OCI-LY7 (cell line): Measurements from ENCODE around the gene NAA40.

Experiments used
- EZH2phosphoT487 ChIP-seq: fragments of 200-600 bp; sonication (generic); IDR thresholded peaks from 2 replicates; pipeline ENCODE4 v1.6.1; 2018; ENCODE audit warnings: low read depth, borderline replicate concordance, mild to moderate bottlenecking, mixed run types, antibody characterized with exemption, low read length, moderate library complexity, mixed read lengths
- TF ChIP-seq, protein P1 (sequence below): fragments of 200-600 bp; sonication (generic); conservative IDR thresholded peaks from 2 replicates; pipeline ENCODE4 v1.5.1; 2014; ENCODE audit warnings: mild to moderate bottlenecking, antibody characterized with exemption, low read length, moderate library complexity, mixed read lengths

DNA sequence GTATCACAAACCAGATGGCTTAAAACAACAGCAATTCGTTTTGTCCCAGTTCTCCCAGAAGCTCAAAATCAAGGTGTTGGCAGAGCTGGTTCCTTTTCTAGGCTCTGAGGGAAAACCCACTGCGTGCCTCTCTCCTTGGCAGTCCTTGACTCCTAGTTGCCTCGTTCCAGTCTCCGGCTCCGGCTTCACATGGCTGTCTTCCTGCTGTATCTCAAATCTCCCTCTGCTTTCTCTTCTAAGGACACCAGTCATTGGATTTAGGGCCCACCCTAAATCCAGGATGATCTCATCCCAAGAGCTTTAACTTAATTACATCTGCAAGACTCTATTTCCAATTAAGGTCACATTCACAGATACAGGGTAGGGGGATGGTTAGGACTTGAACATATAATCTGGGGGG, 9.2 kb upstream of the NAA40 start:
- TF ChIP-seq, protein P1, sequence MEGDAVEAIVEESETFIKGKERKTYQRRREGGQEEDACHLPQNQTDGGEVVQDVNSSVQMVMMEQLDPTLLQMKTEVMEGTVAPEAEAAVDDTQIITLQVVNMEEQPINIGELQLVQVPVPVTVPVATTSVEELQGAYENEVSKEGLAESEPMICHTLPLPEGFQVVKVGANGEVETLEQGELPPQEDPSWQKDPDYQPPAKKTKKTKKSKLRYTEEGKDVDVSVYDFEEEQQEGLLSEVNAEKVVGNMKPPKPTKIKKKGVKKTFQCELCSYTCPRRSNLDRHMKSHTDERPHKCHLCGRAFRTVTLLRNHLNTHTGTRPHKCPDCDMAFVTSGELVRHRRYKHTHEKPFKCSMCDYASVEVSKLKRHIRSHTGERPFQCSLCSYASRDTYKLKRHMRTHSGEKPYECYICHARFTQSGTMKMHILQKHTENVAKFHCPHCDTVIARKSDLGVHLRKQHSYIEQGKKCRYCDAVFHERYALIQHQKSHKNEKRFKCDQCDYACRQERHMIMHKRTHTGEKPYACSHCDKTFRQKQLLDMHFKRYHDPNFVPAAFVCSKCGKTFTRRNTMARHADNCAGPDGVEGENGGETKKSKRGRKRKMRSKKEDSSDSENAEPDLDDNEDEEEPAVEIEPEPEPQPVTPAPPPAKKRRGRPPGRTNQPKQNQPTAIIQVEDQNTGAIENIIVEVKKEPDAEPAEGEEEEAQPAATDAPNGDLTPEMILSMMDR: no peak
- no peak for TF ChIP-seq EZH2phosphoT487
